Loucy (cell line): ENCODE results near the gene CDC42EP2.

Source experiments
- H2AFZ ChIP-seq: fragments of 200-600 bp; sonication (generic); 2 replicates; pipeline ENCODE4 v1.6.0; 2016; ENCODE audit warnings: antibody characterized with exemption, mild to moderate bottlenecking, low read length, moderate library complexity
- H3F3A ChIP-seq: fragments of 200-600 bp; 2 replicates; pipeline ENCODE4 v1.6.0; 2016; ENCODE audit warnings: antibody characterized with exemption, low read depth, mild to moderate bottlenecking
- H3K27me3 ChIP-seq: fragments of 200-600 bp; sonication (generic); 2 replicates; pipeline ENCODE4 v1.6.1; 2014; ENCODE audit warnings: low read length, mild to moderate bottlenecking; ENCODE audit not compliant: insufficient read depth, poor library complexity, severe bottlenecking
- H3K36me3 ChIP-seq: fragments of 200-600 bp; sonication (generic); 2 replicates; pipeline ENCODE4 v1.6.1; 2016; ENCODE audit warnings: low read length; ENCODE audit not compliant: insufficient read depth
- H3K4me1 ChIP-seq: fragments of 200-600 bp; sonication (generic); 2 replicates; pipeline ENCODE4 v1.5.1; 2014; ENCODE audit warnings: low read length, mild to moderate bottlenecking; ENCODE audit not compliant: insufficient read depth, poor library complexity, severe bottlenecking
- H3K4me2 ChIP-seq: fragments of 200-600 bp; sonication (generic); 2 replicates; pipeline ENCODE4 v1.6.0; 2014; ENCODE audit warnings: antibody characterized with exemption, low read length, low read depth, mild to moderate bottlenecking; ENCODE audit not compliant: poor library complexity, severe bottlenecking
- H3K4me3 ChIP-seq: fragments of 200-600 bp; sonication (generic); 2 replicates; pipeline ENCODE4 v1.5.1; 2014; ENCODE audit warnings: low read length, mild to moderate bottlenecking, mixed read lengths; ENCODE audit not compliant: poor library complexity, severe bottlenecking
- H3K79me2 ChIP-seq: fragments of 200-600 bp; sonication (generic); 2 replicates; pipeline ENCODE4 v1.6.1; 2014; ENCODE audit warnings: low read length; ENCODE audit not compliant: insufficient read depth
- H3K9ac ChIP-seq: fragments of 200-600 bp; sonication (generic); 2 replicates; pipeline ENCODE4 v1.6.0; 2014; ENCODE audit warnings: mild to moderate bottlenecking, low read depth, low read length, moderate library complexity; ENCODE audit not compliant: poor library complexity, severe bottlenecking
- H3K9me2 ChIP-seq: fragments of 200-600 bp; sonication (generic); replicated peaks from 2 replicates; pipeline ENCODE4 v1.6.1; 2016; ENCODE audit warnings: low read depth, low read length, mixed read lengths
- H3K9me3 ChIP-seq: fragments of 200-600 bp; sonication (generic); 2 replicates; pipeline ENCODE4 v1.6.1; 2014; ENCODE audit warnings: mild to moderate bottlenecking, antibody characterized with exemption, low read length, low read depth; ENCODE audit not compliant: insufficient read depth
- H4K20me1 ChIP-seq: fragments of 200-600 bp; sonication (generic); 2 replicates; pipeline ENCODE4 v1.6.0; 2014; ENCODE audit warnings: antibody characterized with exemption, low read length, mild to moderate bottlenecking; ENCODE audit not compliant: insufficient read depth, poor library complexity, severe bottlenecking
- CTCF ChIP-seq: fragments of 200-600 bp; sonication (generic); conservative IDR thresholded peaks from 2 replicates; pipeline ENCODE4 v1.5.1; 2014; ENCODE audit warnings: mild to moderate bottlenecking, antibody characterized with exemption, low read length
- EZH2phosphoT487 ChIP-seq: fragments of 200-600 bp; IDR thresholded peaks from 2 replicates; pipeline ENCODE4 v1.6.1; 2018; ENCODE audit warnings: antibody characterized with exemption, mild to moderate bottlenecking, moderate library complexity, borderline replicate concordance

CDC42EP2 gene

GRCh38 chr11:65352783-65353182 is 38.1 kb downstream of the CDC42EP2 start:
- Histone ChIP-seq H3K27me3 (no peaks in the 10 kb centered on the region), H3K36me3 (peaks cover 39% of the 10 kb centered on the region; the same call in 1 of the 2 replicates)

GRCh38 chr11:65353376-65353775 is 38.7 kb downstream of the CDC42EP2 start:
- no peak for TF ChIP-seq CTCF
- no peak for TF ChIP-seq EZH2phosphoT487
- no peaks in the 10 kb centered on the region for H3K79me2 ChIP-seq
- no peak overlapping the region for H3K9ac ChIP-seq

More at GRCh38 chr11:65352783-65353182, 38.1 kb downstream of the CDC42EP2 start:
- Histone ChIP-seq H3K4me2 (no peak overlapping the region), H4K20me1 (no peaks in the 10 kb centered on the region), H3K9me3 (no peaks in the 10 kb centered on the region), H3K4me1 (peaks cover 3% of the 10 kb centered on the region), H3K9me2 (no peaks in the 10 kb centered on the region), H3K9ac (no peak overlapping the region), H3F3A (no peaks in the 10 kb centered on the region; the same call in 1 of the 2 replicates), H2AFZ (no peak overlapping the region), H3K79me2 (no peaks in the 10 kb centered on the region), H3K4me3 (no peak overlapping the region)
- peak; percentile 55 for TF ChIP-seq CTCF
- TF ChIP-seq EZH2phosphoT487, result no peak

GRCh38 chr11:65353900-65354264 is 39.2 kb downstream of the CDC42EP2 start:
- Histone ChIP-seq H3K4me3 (peak overlapping the region; percentile 84), H3K4me1 (peaks cover 3% of the 10 kb centered on the region), H3K27me3 (no peaks in the 10 kb centered on the region), H3K9me3 (no peaks in the 10 kb centered on the region), H3K79me2 (no peaks in the 10 kb centered on the region), H3K9me2 (no peaks in the 10 kb centered on the region), H3F3A (no peaks in the 10 kb centered on the region; the same call in 1 of the 2 replicates), H4K20me1 (no peaks in the 10 kb centered on the region), H3K9ac (no peak overlapping the region), H2AFZ (no peak overlapping the region), H3K36me3 (peaks cover 28% of the 10 kb centered on the region; the same call in 1 of the 2 replicates), H3K4me2 (peak overlapping the region; percentile 69)
- TF ChIP-seq EZH2phosphoT487 (no peak), CTCF (no peak)

More at GRCh38 chr11:65353376-65353775, 38.7 kb downstream of the CDC42EP2 start:
- Histone ChIP-seq H3K4me1 (peaks cover 3% of the 10 kb centered on the region), H3K36me3 (peaks cover 33% of the 10 kb centered on the region; the same call in 1 of the 2 replicates), H2AFZ (no peak overlapping the region), H4K20me1 (no peaks in the 10 kb centered on the region), H3K27me3 (no peaks in the 10 kb centered on the region), H3K9me3 (no peaks in the 10 kb centered on the region), H3K9me2 (no peaks in the 10 kb centered on the region), H3K4me3 (no peak overlapping the region), H3F3A (no peaks in the 10 kb centered on the region; the same call in 1 of the 2 replicates), H3K4me2 (no peak overlapping the region)
